RWPE2 (cell line): ENCODE measurements around the gene ZFR.

Experiments
- ATAC-seq: fragments of 200-7000 bp; cut with Tn5 transposase; 3 replicates; pipeline ENCODE4 v1.9.1; 2021; ENCODE audit warnings: low read depth
- DNase-seq: peaks from one replicate; pipeline ENCODE4 v3.0.0-alpha.2; 2020; ENCODE audit warnings: low spot score
- H3K27ac ChIP-seq: fragments of 450-650 bp; 2 replicates; pipeline ENCODE4 v1.5.1; 2017; ENCODE audit warnings: mild to moderate bottlenecking; ENCODE audit not compliant: poor library complexity, severe bottlenecking
- H3K27me3 ChIP-seq: fragments of 250-450 bp; sonication (Bioruptor Pico); 2 replicates; pipeline ENCODE4 v1.5.1; 2021; ENCODE audit warnings: mild to moderate bottlenecking, moderate library complexity; ENCODE audit not compliant: insufficient read depth, poor library complexity, severe bottlenecking
- H3K36me3 ChIP-seq: fragments of 250-450 bp; sonication (Bioruptor Pico); 2 replicates; pipeline ENCODE4 v1.5.1; 2020; ENCODE audit warnings: low read depth, mild to moderate bottlenecking, moderate library complexity
- H3K4me1 ChIP-seq: fragments of 250-450 bp; sonication (Bioruptor Pico); 2 replicates; pipeline ENCODE4 v1.5.1; 2021; ENCODE audit warnings: mild to moderate bottlenecking, moderate library complexity; ENCODE audit not compliant: insufficient read depth, poor library complexity, severe bottlenecking
- H3K4me3 ChIP-seq: fragments of 250-450 bp; sonication (Bioruptor Pico); 2 replicates; pipeline ENCODE4 v1.5.1; 2021; ENCODE audit warnings: mild to moderate bottlenecking, moderate library complexity; ENCODE audit not compliant: severe bottlenecking
- H3K9me3 ChIP-seq: fragments of 250-450 bp; sonication (Bioruptor Pico); 2 replicates; pipeline ENCODE4 v1.5.1; 2021; ENCODE audit warnings: mild to moderate bottlenecking, moderate library complexity; ENCODE audit not compliant: severe bottlenecking
- TF ChIP-seq, protein P1 (sequence below): fragments of 450-650 bp; IDR thresholded peaks from one replicate; pipeline ENCODE4 v1.5.1; 2017; ENCODE audit warnings: mild to moderate bottlenecking, moderate library complexity; ENCODE audit not compliant: poor library complexity, severe bottlenecking

Gene ZFR

DNA sequence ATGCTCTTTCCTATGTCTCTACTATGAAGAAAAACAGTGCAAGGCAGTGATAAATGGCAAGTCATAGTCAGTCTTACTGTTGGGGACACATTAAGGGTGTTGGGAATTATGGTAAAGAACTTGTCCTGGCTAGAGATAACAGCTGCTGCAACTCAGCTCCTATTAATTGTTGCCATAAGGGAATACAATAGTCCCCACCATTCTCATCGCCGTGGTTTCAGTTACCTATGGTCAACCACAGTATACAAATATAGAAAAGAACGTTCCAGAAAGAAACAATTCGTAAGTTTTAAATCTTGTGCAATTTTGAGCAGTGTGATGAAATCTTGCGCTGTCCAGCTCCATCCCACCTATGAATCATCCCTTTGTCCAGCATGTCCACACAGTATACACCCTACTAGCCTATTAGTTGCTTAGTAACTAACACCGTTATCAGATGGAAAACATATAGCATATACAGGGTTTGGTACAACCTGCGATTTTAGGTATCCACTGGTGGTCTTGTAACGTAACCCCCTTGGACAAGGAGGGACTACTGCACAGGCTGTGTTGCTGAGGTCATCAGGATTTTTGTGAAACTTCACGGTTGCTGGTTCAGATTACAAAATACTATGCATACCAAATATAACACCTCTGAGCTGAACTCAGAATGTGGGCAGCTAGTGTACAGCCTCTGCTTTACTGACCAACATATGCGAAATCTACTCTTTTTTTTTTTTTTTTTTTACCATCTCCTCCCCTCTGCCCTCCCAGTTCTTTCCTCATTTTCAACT is 53.5 kb downstream of the ZFR start:
- H3K36me3 ChIP-seq: peaks cover 91% of the 10 kb centered on the region
- ATAC-seq: peak; percentile 99

DNA sequence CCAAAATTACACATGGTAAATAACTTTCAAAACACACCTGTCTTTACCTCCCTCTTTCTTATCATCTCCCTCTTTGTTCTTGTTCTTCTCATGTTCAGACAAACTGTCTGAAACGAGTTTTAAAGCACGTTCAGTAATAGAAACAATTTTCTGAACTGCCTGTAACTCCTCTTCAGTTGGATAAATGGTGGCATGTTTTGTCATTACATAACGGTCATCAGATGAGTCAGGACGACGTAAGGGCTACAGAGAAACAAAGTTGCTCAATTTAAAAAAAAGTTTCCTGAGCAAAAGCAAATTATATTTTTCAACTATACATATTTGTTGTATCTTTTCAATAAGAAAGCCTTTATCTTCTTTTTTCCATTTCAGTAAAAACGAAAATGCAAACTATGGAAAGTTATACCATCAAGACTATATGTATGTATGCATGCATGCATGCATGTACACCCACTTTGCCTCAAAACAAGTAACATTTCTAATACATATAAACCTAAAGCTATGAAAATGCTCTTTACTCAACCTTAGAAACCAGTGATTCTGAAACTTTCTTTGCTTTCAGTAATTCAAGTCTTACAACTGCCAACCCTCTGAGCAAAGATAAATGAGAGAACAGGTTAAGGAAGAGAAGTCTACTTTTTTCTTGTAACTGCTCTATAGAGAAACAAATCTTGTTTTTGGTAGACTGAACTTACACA is 56.0 kb downstream of the ZFR start:
- no peak for ATAC-seq
- Histone ChIP-seq H3K27ac (no peak overlapping the region), H3K4me3 (no peak overlapping the region), H3K4me1 (peaks cover 16% of the 10 kb centered on the region), H3K36me3 (peaks cover 91% of the 10 kb centered on the region), H3K9me3 (no peaks in the 10 kb centered on the region), H3K27me3 (no peaks in the 10 kb centered on the region)
- TF ChIP-seq, protein P1, sequence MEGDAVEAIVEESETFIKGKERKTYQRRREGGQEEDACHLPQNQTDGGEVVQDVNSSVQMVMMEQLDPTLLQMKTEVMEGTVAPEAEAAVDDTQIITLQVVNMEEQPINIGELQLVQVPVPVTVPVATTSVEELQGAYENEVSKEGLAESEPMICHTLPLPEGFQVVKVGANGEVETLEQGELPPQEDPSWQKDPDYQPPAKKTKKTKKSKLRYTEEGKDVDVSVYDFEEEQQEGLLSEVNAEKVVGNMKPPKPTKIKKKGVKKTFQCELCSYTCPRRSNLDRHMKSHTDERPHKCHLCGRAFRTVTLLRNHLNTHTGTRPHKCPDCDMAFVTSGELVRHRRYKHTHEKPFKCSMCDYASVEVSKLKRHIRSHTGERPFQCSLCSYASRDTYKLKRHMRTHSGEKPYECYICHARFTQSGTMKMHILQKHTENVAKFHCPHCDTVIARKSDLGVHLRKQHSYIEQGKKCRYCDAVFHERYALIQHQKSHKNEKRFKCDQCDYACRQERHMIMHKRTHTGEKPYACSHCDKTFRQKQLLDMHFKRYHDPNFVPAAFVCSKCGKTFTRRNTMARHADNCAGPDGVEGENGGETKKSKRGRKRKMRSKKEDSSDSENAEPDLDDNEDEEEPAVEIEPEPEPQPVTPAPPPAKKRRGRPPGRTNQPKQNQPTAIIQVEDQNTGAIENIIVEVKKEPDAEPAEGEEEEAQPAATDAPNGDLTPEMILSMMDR: no peak
- no peak for DNase-seq

More for the DNA sequence above, 53.5 kb downstream of the ZFR start:
- TF ChIP-seq, protein P1: no peak
- Histone ChIP-seq H3K9me3 (no peaks in the 10 kb centered on the region), H3K4me3 (no peak overlapping the region), H3K4me1 (peaks cover 16% of the 10 kb centered on the region), H3K27me3 (no peaks in the 10 kb centered on the region), H3K27ac (peak overlapping the region; percentile 20)
- DNase-seq: no peak

DNA sequence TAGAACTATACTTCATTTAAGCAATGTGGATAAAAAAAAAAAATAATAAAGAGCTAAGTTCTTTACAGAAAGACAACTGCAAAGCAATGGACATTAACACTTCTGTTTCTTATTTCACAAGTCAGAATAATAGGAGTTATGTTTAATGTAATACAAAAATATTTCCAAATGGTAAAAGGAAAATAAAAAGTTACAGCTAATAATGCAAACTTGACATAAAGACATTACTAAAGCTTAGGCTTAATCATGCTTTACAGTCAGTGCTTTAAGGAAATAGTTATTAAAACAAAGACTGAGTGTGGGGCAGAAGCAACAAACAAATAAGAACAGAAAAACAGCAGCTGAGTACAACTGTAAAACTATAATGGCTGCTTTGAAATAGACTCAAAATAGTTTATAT is 56.7 kb downstream of the ZFR start:
- no peak for DNase-seq
- Histone ChIP-seq H3K9me3 (no peaks in the 10 kb centered on the region), H3K4me3 (no peak overlapping the region), H3K36me3 (peaks cover 91% of the 10 kb centered on the region), H3K27ac (no peak overlapping the region), H3K27me3 (no peaks in the 10 kb centered on the region), H3K4me1 (peaks cover 16% of the 10 kb centered on the region)
- TF ChIP-seq, protein P1: no peak
- ATAC-seq: no peak

- Histone ChIP-seq H3K27ac (no peak overlapping the region), H3K27me3 (no peaks in the 10 kb centered on the region), H3K9me3 (no peaks in the 10 kb centered on the region), H3K4me1 (peaks cover 16% of the 10 kb centered on the region), H3K4me3 (no peak overlapping the region), H3K36me3 (peaks cover 92% of the 10 kb centered on the region)
- TF ChIP-seq, protein P1: no peak
- ATAC-seq (no peak), DNase-seq (no peak)
These were observed 57.3 kb downstream of the ZFR start for GRCh38 chr5:32387211-32387610.
